Caco-2 (cell line): ENCODE measurements around the gene PRR18. TPM values are rescaled to one million over a fixed set of nuclear protein-coding genes. Genes with fewer than 3 reads are reported as not detected.

Source experiments
- BruUV-seq: library from RNA; stranded (reverse); fragments of 400-500 nt; replicated peaks from 2 replicates; lab custom pipeline; 2021; lab: Mats Ljungman, UMichigan
- CTCF ChIA-PET: fragments of 300-600 bp; sonication (Branson Sonifier 250); formaldehyde crosslinking; loops from one replicate; lab custom pipeline; 2022; ENCODE audit warnings: antibody characterized with exemption; lab: Charles Lee
- POLR2A ChIA-PET: fragments of 300-600 bp; sonication (Branson Sonifier 250); formaldehyde crosslinking; loops from one replicate; lab custom pipeline; 2022; ENCODE audit warnings: antibody characterized with exemption; lab: Charles Lee
- DNase-seq, 2 experiments: peaks; one replicate each; pipeline versions ENCODE4 v3.0.0 to v3.0.0-alpha.2; 2020 to 2022
- H3K27me3 ChIP-seq: replicated peaks from 2 replicates; pipeline ENCODE4 v1.6.0; 2011; ENCODE audit warnings: low read length; ENCODE audit not compliant: control insufficient read depth, insufficient read depth
- H3K36me3 ChIP-seq: 2 replicates; pipeline ENCODE4 v1.5.1; 2011; ENCODE audit warnings: low read length; ENCODE audit not compliant: control insufficient read depth, insufficient read depth
- H3K4me1 ChIP-seq: fragments of 250-450 bp; sonication (Bioruptor Pico); 2 replicates; pipeline ENCODE4 v1.5.1; 2020; ENCODE audit warnings: mild to moderate bottlenecking
- H3K4me3 ChIP-seq: 2 replicates; pipeline ENCODE4 v1.5.1; 2011; ENCODE audit warnings: low read depth, mild to moderate bottlenecking, control low read depth, low read length
- H3K9me3 ChIP-seq: fragments of 250-450 bp; sonication (Bioruptor Pico); 2 replicates; pipeline ENCODE4 v1.5.1; 2020; ENCODE audit warnings: mild to moderate bottlenecking, moderate library complexity
- H3K27ac Mint-ChIP-seq: one replicate; pipeline ENCODE4 v1.8.0; 2022; ENCODE audit warnings: mixed read lengths; ENCODE audit not compliant: unreplicated experiment
- H3K27me3 Mint-ChIP-seq: one replicate; pipeline ENCODE4 v1.8.0; 2022; ENCODE audit warnings: mixed read lengths; ENCODE audit not compliant: insufficient read depth, unreplicated experiment
- H3K36me3 Mint-ChIP-seq: one replicate; pipeline ENCODE4 v1.8.0; 2022; ENCODE audit warnings: mild to moderate bottlenecking, mixed read lengths; ENCODE audit not compliant: insufficient read depth, unreplicated experiment
- H3K4me1 Mint-ChIP-seq: one replicate; pipeline ENCODE4 v1.8.0; 2022; ENCODE audit warnings: low read depth, mixed read lengths; ENCODE audit not compliant: unreplicated experiment
- H3K4me3 Mint-ChIP-seq: one replicate; pipeline ENCODE4 v1.8.0; 2022; ENCODE audit warnings: mild to moderate bottlenecking, moderate library complexity, mixed read lengths; ENCODE audit not compliant: unreplicated experiment
- H3K9me3 Mint-ChIP-seq: one replicate; pipeline ENCODE4 v1.8.0; 2022; ENCODE audit warnings: mixed read lengths; ENCODE audit not compliant: unreplicated experiment
- intact Hi-C: fragments of 100-400 bp; cut with micrococcal nuclease; formaldehyde crosslinking; loops from one replicate; pipeline ENCODE4 v1.10.0; 2022; ENCODE audit not compliant: unreplicated experiment
- total RNA-seq: library from RNA; stranded (reverse); gene quantifications from 2 replicates; pipeline ENCODE4 v1.2.3, GENCODE V29; 2022
- TF ChIP-seq, protein P1 (sequence below), 2 experiments: fragments of 200-600 bp in 1 of 2; IDR thresholded peaks; 1 replicate in 1 of 2; 2 replicates in 1 of 2; pipeline versions ENCODE4 v1.5.1 to v1.8.0; 2011 to 2022; ENCODE audit warnings: antibody characterized with exemption in 1 of 2, control low read depth in 1 of 2, inconsistent platforms in 1 of 2, low read depth in 1 of 2, low read length in 1 of 2, mild to moderate bottlenecking in 1 of 2, moderate library complexity in 1 of 2; ENCODE audit not compliant: insufficient read depth in 1 of 2, severe bottlenecking in 1 of 2, unreplicated experiment in 1 of 2

Gene PRR18
- total RNA-seq, 1 experiment from 2014 or later = 0.95 TPM

- ChIA-PET CTCF (no interaction called here), POLR2A (no interaction called here)
- Mint-ChIP-seq H3K4me1 (no peaks in the 10 kb centered on the region), H3K9me3 (no peaks in the 10 kb centered on the region), H3K27ac (no peak overlapping the region), H3K36me3 (no peaks in the 10 kb centered on the region), H3K4me3 (peak overlapping the region; percentile 17), H3K27me3 (no peaks in the 10 kb centered on the region)
- no peaks in the 10 kb centered on the region for H3K27me3 ChIP-seq
- no peaks in the 10 kb centered on the region for H3K4me1 ChIP-seq
- no peaks in the 10 kb centered on the region for H3K9me3 ChIP-seq
- H3K36me3 ChIP-seq = no peaks in the 10 kb centered on the region
- peak in 1 of 2 experiments; percentile 12 for DNase-seq
- BruUV-seq = no TSS peak
- TF ChIP-seq, protein P1, sequence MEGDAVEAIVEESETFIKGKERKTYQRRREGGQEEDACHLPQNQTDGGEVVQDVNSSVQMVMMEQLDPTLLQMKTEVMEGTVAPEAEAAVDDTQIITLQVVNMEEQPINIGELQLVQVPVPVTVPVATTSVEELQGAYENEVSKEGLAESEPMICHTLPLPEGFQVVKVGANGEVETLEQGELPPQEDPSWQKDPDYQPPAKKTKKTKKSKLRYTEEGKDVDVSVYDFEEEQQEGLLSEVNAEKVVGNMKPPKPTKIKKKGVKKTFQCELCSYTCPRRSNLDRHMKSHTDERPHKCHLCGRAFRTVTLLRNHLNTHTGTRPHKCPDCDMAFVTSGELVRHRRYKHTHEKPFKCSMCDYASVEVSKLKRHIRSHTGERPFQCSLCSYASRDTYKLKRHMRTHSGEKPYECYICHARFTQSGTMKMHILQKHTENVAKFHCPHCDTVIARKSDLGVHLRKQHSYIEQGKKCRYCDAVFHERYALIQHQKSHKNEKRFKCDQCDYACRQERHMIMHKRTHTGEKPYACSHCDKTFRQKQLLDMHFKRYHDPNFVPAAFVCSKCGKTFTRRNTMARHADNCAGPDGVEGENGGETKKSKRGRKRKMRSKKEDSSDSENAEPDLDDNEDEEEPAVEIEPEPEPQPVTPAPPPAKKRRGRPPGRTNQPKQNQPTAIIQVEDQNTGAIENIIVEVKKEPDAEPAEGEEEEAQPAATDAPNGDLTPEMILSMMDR (IDR thresholded peaks at IDR 0.05; ENCODE audit: insufficient read depth in 1 of 2, low read depth in 1 of 2, low read length in 1 of 2, severe bottlenecking in 1 of 2, unreplicated experiment in 1 of 2) = no peak
- H3K4me3 ChIP-seq = no peak overlapping the region
- intact Hi-C loops = no loop called here
Measured at GRCh38 chr6:166306378-166307081, 1.7 kb downstream of the PRR18 start.

DNA sequence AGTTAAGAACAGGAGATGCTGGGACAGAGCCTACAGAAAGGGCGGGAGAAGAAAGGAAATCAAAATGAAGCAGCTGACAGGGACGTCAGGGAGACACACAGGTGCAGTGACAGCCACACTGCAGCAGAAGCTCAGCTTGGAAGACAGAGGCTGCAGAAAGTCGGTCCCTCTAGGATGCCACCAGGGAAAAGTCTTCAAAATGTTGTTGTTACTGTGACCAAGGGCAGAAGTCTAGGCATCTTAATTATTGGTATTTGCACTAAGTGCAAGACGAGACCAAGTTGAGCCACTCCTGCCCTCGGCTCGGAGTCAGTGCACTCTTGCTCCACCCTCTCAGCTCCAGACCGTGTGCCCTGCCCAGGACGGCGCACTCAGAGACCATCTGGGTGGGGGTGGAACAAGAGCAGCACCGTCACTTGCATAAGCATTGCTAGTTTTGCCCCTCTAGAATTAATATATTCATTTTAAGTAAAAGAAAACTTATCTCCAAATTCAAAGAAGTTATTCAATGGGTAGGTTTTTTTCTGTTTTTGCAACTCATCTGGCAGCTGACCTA lies 2.6 kb downstream of the PRR18 start:
- no peaks in the 10 kb centered on the region for H3K9me3 Mint-ChIP-seq
- intact Hi-C loops = no loop called here
- no peaks in the 10 kb centered on the region for H3K27me3 Mint-ChIP-seq
- DNase-seq = no peak
- H3K36me3 Mint-ChIP-seq = no peaks in the 10 kb centered on the region
- no peaks in the 10 kb centered on the region for H3K4me1 Mint-ChIP-seq
- POLR2A ChIA-PET = no interaction called here
- no peak overlapping the region for H3K27ac Mint-ChIP-seq
- TF ChIP-seq, protein P1 (IDR thresholded peaks at IDR 0.05; ENCODE audit: insufficient read depth in 1 of 2, low read depth in 1 of 2, low read length in 1 of 2, severe bottlenecking in 1 of 2, unreplicated experiment in 1 of 2) = no peak
- Histone ChIP-seq H3K4me1 (no peaks in the 10 kb centered on the region), H3K36me3 (no peaks in the 10 kb centered on the region), H3K4me3 (no peak overlapping the region), H3K27me3 (no peaks in the 10 kb centered on the region), H3K9me3 (no peaks in the 10 kb centered on the region)
- H3K4me3 Mint-ChIP-seq = peak overlapping the region; percentile 17
- no TSS peak for BruUV-seq
- CTCF ChIA-PET = no interaction called here

GRCh38 chr6:166304106-166304505 lies 4.1 kb downstream of the PRR18 start:
- POLR2A ChIA-PET = no interaction called here
- no peaks in the 10 kb centered on the region for H3K4me1 ChIP-seq
- H3K36me3 ChIP-seq = no peaks in the 10 kb centered on the region
- H3K9me3 Mint-ChIP-seq = no peaks in the 10 kb centered on the region
- no peaks in the 10 kb centered on the region for H3K27me3 ChIP-seq
- H3K4me3 Mint-ChIP-seq = no peak overlapping the region
- no peaks in the 10 kb centered on the region for H3K9me3 ChIP-seq
- no peaks in the 10 kb centered on the region for H3K36me3 Mint-ChIP-seq
- intact Hi-C loops = no loop called here
- no peak overlapping the region for H3K27ac Mint-ChIP-seq
- BruUV-seq = no TSS peak
- no peak overlapping the region for H3K4me3 ChIP-seq
- TF ChIP-seq, protein P1 (IDR thresholded peaks at IDR 0.05; ENCODE audit: insufficient read depth in 1 of 2, low read depth in 1 of 2, low read length in 1 of 2, severe bottlenecking in 1 of 2, unreplicated experiment in 1 of 2) = no peak
- no peaks in the 10 kb centered on the region for H3K4me1 Mint-ChIP-seq
- CTCF ChIA-PET = interaction anchor here (0.6 kb wide), 1 partner anchor 10 kb away, joined by 3 read pairs; no protein-coding TSS in a partner anchor
- no peaks in the 10 kb centered on the region for H3K27me3 Mint-ChIP-seq
- DNase-seq = no peak
